GM21528 (cell line): ENCODE measurements around the gene MYO1A.
"Not testable (repeated sequence)": the region's sequence is repeated elsewhere in the genome, so short reads cannot be mapped to it uniquely, and the experiment has no call there.

ENCODE experiments used
- ATAC-seq: cut with Tn5 transposase; IDR thresholded peaks from one replicate; pipeline ENCODE4 v1.9.1; 2021; ENCODE audit warnings: mild to moderate bottlenecking, moderate library complexity; ENCODE audit not compliant: unreplicated experiment, low FRiP score

MYO1A gene

GRCh38 chr12:57048423-57049118, 1.4 kb downstream of the MYO1A start:
- no peak for ATAC-seq

- no peak for ATAC-seq
These were observed 1.9 kb downstream of the MYO1A start for GRCh38 chr12:57047981-57048380.

DNA sequence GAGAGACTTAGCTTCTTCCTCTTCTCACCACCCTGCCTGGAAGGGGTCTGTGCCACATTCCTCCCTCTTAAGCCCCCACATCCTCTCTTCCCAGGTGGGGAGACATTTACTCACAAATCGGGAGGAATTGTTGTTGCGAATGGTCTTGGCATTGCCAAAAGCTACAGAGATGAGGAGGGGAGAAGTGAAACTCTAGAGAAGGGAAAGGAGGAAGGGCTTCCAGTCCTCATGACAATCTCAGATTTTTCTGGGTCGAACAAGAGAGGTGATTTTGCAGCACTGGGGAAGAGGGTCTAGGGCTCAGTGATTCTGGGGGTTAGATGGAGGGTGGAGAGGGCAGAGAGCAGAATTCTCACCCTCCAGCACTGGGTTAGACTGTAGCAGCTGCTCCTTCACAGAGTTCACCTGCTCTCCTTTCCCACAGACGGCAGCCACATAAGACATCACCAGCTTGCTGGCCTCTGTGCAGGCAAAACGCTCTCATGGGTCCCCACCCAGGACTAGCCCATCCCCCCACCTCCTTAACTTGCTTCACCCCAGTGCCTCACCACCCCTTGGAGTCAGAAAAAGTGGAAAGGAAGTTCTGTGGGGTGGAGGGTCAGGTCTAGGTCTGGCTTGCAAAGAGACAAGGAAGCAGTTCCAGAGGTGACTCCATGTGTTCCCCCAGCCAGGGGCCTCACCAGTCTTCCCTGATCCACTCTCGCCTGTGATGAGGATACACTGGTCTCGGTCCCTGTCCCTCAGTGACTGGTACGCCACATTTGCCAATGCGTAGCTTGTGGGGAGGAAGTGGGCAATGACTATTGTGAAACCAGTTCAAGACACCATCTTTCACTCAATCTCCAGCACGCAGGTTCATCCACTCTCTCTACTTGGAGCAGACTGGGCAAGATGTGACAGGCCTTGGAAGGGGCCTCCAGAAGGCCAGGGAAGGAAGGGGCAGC, 2.7 kb downstream of the MYO1A start:
- ATAC-seq = no peak

- no peak for ATAC-seq
These were observed 3.7 kb downstream of the MYO1A start for GRCh38 chr12:57046086-57046791.

DNA sequence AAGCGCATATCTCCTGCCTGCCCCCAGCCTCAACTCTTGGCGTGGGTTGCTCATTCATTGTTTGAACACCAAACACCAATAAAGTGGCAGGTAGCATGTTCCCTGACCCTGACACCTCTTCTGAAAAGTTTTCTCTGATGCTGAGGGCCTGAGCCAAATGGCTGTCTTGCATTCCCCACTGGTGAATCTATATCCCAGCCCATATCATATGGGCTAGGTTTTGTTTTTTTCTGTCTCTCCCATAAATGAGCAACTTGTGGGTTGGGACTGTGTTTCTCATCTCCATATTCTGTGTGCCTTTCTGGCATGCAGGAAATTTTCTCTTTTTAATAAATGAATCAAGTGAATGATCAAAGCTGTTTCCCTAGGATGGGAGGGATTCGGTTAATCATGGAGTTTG, 5.0 kb downstream of the MYO1A start:
- ATAC-seq = no peak

DNA sequence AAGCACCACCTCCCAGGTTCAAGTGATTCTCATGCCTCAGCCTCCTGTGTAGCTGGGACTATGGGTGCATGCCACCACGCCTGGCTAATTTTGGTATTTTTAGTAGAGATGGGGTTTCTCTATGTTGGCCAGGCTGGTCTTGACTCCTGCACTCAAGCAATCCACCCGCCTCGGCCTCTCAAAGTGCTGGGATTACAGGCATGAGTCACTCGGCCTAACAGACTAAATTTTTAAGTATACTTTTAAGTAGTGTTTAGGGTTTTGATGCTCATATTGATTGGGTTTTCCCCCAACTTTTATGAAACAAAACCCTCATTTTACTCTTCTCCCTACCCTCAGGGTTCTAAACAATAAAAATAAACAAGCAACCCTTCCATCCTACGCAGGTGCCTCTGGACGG, 5.5 kb downstream of the MYO1A start:
- no peak for ATAC-seq

DNA sequence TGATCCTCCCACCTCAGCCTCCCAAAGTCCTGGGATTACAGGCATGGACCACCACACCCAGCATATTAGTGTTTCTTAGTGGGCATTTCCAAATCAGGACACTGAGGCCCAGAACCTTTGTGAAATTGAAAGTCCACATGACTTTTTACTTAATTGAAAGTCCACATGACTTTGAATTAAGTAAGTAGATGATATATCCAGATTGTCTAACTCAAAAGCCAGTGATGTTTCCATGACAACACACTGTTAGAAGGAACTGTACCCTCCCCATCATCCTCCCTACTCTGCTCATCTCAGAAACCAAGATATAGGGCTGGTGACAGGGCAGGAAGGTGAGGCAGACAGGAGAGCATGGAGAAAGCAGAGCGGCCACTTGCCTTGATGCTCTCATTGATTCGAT, 7.2 kb downstream of the MYO1A start:
- ATAC-seq = no peak

DNA sequence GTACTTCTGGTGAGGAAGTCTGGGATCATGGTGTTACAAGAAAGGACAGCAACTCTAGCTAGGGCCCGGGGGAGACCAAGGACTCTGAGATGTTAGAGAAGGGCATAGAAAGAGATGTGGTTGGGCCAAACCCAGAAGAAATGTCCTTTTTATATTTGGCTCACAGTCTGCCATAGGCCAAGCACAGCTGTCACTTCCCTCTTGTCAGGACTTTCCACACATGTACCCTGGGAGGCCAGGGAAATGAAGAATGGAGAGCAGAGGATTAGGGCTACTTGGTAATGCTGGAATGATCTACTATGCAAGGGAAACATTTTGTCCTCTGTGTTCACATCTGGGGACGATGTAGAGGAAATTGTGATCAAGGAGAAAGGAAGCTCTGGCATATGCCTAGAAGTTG, 9.2 kb downstream of the MYO1A start:
- no peak for ATAC-seq

GRCh38 chr12:57040211-57040610, 9.7 kb downstream of the MYO1A start:
- no peak for ATAC-seq

DNA sequence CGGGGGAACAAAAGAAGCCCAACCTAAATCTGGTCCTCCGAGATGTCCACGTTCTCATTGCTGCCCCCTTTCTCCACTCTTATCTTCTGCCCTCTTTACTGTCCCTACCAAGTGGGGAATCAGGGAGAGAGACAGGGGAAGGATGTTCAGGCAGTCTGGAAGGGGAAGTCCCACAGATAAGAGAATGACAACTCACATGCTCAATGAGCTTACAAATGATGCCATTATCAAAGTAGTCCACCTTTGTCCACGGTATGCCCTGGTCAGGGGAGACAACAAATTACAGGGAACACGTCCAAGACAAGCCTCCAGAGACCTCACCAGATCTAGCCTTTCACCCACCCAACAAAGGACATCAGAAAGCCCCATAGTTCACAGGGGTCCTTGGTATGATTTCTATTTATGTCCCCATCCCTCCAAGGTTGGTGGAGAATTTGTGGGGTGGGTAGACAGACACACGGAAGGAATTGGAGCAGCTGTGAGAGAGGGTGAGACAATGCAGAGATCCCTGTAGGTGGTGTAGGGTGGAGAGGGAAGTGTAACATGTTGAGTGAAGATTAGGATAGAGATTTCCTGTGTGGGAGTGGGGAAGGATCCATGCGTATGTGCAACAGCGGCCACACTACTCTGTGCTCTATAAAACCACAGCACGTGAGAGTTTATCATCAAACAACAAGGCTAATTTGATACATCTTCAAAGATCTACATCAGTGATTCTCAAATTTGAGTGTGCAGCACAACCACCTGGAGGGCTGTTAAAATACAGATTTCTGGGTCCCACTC, 10.7 kb downstream of the MYO1A start:
- ATAC-seq = no peak

DNA sequence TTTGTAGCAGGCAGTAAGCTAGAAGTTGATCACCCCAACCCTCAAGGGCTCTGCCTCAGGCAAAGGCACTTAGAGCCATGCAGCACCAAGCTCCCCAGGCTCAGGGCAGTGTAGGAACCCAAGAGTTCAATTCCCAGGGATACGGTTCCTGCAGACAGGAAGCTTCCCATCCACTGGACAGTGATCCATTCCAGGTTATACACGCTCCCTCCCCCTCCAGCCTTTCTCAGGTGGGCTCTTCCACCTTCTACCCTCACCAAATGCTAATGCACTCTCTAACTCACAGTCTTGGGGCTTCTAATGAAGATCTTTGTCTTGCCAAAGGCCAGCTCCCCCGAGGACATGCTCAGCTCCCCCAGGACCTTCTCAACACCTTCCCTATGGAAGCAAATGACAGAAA, 12.7 kb downstream of the MYO1A start:
- ATAC-seq = no peak

- ATAC-seq = no peak
These were observed 16.5 kb downstream of the MYO1A start for GRCh38 chr12:57033431-57033830.

DNA sequence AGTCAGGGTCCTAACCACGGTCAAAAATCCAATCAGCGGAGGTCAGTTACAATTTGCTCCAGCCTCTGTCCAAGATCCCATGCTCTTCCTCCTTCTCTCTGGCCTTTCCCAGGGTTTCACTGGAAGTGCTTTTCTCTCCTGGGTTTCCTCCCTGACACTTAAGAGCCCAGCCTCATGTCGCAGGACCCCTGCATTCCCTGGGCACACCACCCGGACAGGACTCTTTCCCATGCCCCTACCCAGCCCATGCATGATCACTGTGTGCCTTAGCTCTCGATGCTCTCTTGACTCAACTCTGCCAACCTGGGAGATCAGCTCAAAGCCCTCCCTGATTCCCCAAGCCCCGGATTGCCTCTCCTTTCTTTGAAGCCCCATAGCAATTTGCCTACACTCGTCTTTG, 18.1 kb downstream of the MYO1A start:
- ATAC-seq = no peak

- ATAC-seq = no peak
These were observed 18.7 kb downstream of the MYO1A start for GRCh38 chr12:57031138-57031725.

- ATAC-seq = no peak
These were observed 20.5 kb downstream of the MYO1A start for GRCh38 chr12:57029457-57029856.

GRCh38 chr12:57027805-57028153, 22.1 kb downstream of the MYO1A start:
- ATAC-seq = no peak

DNA sequence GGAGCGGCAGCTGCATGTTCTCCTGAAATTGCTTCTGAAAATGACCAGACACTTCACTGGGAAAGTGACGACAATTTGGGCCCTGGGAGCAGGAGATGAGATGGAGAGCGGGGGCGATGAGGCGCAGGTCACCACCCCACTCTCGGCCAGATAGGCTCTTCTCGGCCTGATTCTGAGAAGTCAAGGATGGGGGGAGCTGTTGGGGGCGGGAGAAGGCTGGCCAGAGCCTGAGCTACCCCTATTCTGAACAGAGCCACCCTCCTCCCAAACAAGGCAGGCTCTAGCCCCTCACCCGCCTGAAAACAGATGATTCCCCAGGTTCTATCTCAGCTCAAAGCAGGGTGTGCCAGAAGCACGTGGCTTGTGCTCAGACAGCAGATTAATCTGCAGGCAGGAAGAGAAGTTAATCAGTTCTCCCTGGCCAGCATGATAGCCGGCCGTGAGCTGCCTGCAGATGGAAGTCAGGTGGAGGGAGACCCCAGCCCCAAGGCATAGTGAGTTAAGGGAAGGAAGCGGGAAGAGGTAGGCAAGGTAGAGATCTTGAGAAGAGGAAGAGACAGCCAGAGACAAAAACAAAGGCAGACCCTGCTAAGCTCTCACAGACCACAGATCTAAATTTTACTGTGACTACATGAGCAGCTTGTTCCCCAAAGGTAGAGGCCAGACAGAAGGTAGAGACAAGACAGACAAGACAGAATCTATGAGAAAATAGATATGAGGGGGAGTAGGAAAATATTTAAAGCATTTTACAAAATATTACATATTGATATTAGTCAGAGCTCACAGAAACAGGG, 22.7 kb downstream of the MYO1A start:
- ATAC-seq = no peak

- ATAC-seq = no peak
These were observed 24.7 kb downstream of the MYO1A start for GRCh38 chr12:57025196-57025595.

- not testable (repeated sequence) for ATAC-seq
These were observed 27.6 kb downstream of the MYO1A start for GRCh38 chr12:57022324-57022723.
